GM19468 (cell line): ENCODE measurements around the gene NBPF8.
"Not testable (repeated sequence)": the region's sequence is repeated elsewhere in the genome, so short reads cannot be mapped to it uniquely, and the experiment has no call there.

Experiments used
- ATAC-seq: cut with Tn5 transposase; IDR thresholded peaks from one replicate; pipeline ENCODE4 v1.9.1; 2021; ENCODE audit warnings: mild to moderate bottlenecking, moderate library complexity, moderate number of reproducible peaks; ENCODE audit not compliant: unreplicated experiment; ENCODE audit errors: extremely low read depth

NBPF8 gene

GRCh38 chr1:120414911-120415480, at the start of gene NBPF8:
Gene NBPF8, plus strand, starts transcription at chr1:120415035. Its CDS starts 21,488 bp downstream, at chr1:120436523.
- ATAC-seq: peak; percentile 84

- ATAC-seq: not testable (repeated sequence)
Measured at GRCh38 chr1:120367709-120368108, 47.1 kb upstream of the NBPF8 start.

GRCh38 chr1:120386651-120387050, 28.2 kb upstream of the NBPF8 start:
- ATAC-seq: not testable (repeated sequence)

- ATAC-seq: not testable (repeated sequence)
Measured at GRCh38 chr1:120388597-120389126, 26.2 kb upstream of the NBPF8 start.

- ATAC-seq: not testable (repeated sequence)
Measured at GRCh38 chr1:120391365-120391764, 23.5 kb upstream of the NBPF8 start.

GRCh38 chr1:120393316-120394232, 21.3 kb upstream of the NBPF8 start:
- ATAC-seq: not testable (repeated sequence)

GRCh38 chr1:120405348-120405747, 9.5 kb upstream of the NBPF8 start:
- ATAC-seq: not testable (repeated sequence)

GRCh38 chr1:120414451-120414850, 384 bp upstream of the NBPF8 start:
- ATAC-seq: not testable (repeated sequence)

GRCh38 chr1:120415492-120415961, 692 bp downstream of the NBPF8 start:
- not testable (repeated sequence) for ATAC-seq

- ATAC-seq: not testable (repeated sequence)
Measured at GRCh38 chr1:120425063-120425462, 10.2 kb downstream of the NBPF8 start.

GRCh38 chr1:120431626-120432025, 16.8 kb downstream of the NBPF8 start:
- ATAC-seq: not testable (repeated sequence)

GRCh38 chr1:120433831-120434230, 19.0 kb downstream of the NBPF8 start:
- not testable (repeated sequence) for ATAC-seq

- ATAC-seq: not testable (repeated sequence)
Measured at GRCh38 chr1:120449124-120449523, 34.3 kb downstream of the NBPF8 start.
